H1 (cell line): ENCODE results near the gene SPINT1. TPM values are rescaled to one million over a fixed set of nuclear protein-coding genes. Genes with fewer than 3 reads are reported as not detected.

Experiments
- SAP30 ChIP-seq: fragments of 300-600 bp; sonication (generic); IDR thresholded peaks from 2 replicates; pipeline ENCODE4 v1.7.1; 2012; ENCODE audit warnings: low read length, moderate library complexity, mild to moderate bottlenecking, inconsistent platforms; ENCODE audit not compliant: insufficient read depth, insufficient replicate concordance
- TAF7 ChIP-seq: optimal IDR thresholded peaks from 2 replicates; pipeline ENCODE3; 2011; ENCODE audit warnings: low read depth, mild to moderate bottlenecking, inconsistent platforms, low read length, moderate library complexity, borderline replicate concordance
- polyA plus RNA-seq, 7 experiments: library from polyadenylated mRNA; depleted of rRNA in 3 of 7; stranded (reverse) in 5 of 7; unstranded in 2 of 7; fragments of >200 nt in 5 of 7; fragments of 200-250 nt in 2 of 7; gene quantifications; 1 replicate in 5 of 7; 2 replicates in 1 of 7; 4 replicates in 1 of 7; pipeline versions ENCODE4 v1.2.1 to v1.2.3, GENCODE V29; 2011 to 2013; ENCODE audit warnings: missing spikeins in 2 of 7, mixed read lengths in 2 of 7
- total RNA-seq: library from RNA; stranded (reverse); fragmentation: NEBNext Ultra II Directional; extraction: Animal tissue kit (Norgen Biotek cat#: 25700); gene quantifications from 2 replicates; pipeline ENCODE4 v1.2.1, GENCODE V29; 2021

SPINT1 gene
- total and polyA plus RNA-seq, 2 of the 8 experiments (the other 6 are each of a cell fraction or from before 2014, with no cell fraction given), result 117 to 155 TPM

DNA sequence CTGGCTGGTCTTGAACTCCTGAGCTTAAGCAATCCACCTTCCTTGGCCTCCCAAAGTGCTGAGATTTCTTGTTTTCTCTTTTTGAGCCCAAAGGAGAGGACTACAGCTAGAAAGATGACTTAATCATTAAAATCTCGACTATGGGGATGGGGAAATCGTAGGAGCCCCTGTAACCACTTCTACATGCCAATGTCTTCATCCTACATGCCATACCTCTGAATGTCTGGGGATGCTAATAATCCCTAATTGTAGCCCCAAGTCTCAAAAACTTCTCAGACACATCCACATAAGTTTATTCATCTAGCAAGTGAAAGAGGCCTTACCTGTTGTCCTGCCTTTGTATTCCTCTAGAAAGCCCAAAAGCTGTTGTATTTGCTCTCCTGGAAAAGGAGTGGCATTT lies 33.8 kb downstream of the SPINT1 start (continued):
- TF ChIP-seq TAF7 (no peak), SAP30 (no peak)
